ENCODE results near the gene PNPLA6. TPM values are rescaled to one million over a fixed set of nuclear protein-coding genes. Genes with fewer than 3 reads are reported as not detected.
A peak's percentile ranks its signal among the peaks of the same experiment; 100 is the strongest.

The PNPLA6 gene
- total and polyA plus RNA-seq, 9 of the 15 experiments (the other 6 are each of a cell fraction or from before 2014, with no cell fraction given) = 0.07 to 30.2 (median 8.3) TPM

DNA sequence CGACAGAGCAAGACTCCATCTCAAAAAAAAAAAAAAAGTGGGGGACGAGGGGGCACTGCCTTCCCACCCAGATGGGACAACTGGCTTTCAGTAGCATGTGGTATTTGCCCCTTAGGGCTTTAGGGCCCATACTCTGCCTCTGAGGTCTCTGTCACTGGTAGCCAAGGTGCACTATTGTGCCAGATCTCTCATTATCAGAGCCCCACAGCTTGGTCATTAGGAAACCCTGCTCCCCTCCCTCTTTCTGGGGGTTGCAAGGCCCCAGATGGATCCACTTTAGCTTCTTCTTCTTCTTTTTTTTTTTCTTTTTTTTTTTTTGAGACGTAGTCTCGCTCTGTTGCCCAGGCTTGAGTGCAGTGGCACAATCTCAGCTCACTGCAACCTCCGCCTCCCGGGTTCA lies 30.8 kb upstream of the PNPLA6 start:
- H3K4me2 ChIP-seq (ENCODE audit: insufficient read depth, low read length) = no peak overlapping the region
- no peaks in the 10 kb centered on the region for H3K9me1 ChIP-seq (ENCODE audit: control insufficient read depth, insufficient read depth, low read length)
- peaks cover 18 to 52% of the 10 kb centered on the region in 2 experiments; a peak in 4 of 5 replicates for H3K4me1 ChIP-seq (replicated peaks in 1 of 2; ENCODE audit: control insufficient read depth in 2 of 2, insufficient read depth in 2 of 2, low read length in 2 of 2)
- DNase-seq (ENCODE audit: extremely low read depth in 1 of 4, low spot score in 3 of 4) (peak in 1 of 4 experiments; percentile 20), FAIRE-seq (no peak), ATAC-seq (no peak)
- no peaks in the 10 kb centered on the region for H3K79me2 ChIP-seq (ENCODE audit: control insufficient read depth, insufficient read depth, low read length)
- no peaks in the 10 kb centered on the region for H4K20me1 ChIP-seq (replicated peaks; ENCODE audit: control insufficient read depth, insufficient read depth, low read length)
- no TSS peak for BruUV-seq (replicated peaks)
- H3K4me3 ChIP-seq = no peak overlapping the region
- H3K9me3 ChIP-seq (replicated peaks; ENCODE audit: control insufficient read depth, insufficient read depth, low read depth, low read length) = no peaks in the 10 kb centered on the region
- TF ChIP-seq ARID1B (IDR thresholded peaks at IDR 0.05) (0 out of 2 replicates have a peak, but pooled peaks have one; percentile 8), CXXC5 (CRISPR knock-in tag; IDR thresholded peaks at IDR 0.05) (no peak), CBFA2T2 (conservative IDR thresholded peaks at IDR 0.05) (peak; percentile 42; the same call in 1 of the 2 replicates), CBFA2T3 (IDR thresholded peaks at IDR 0.05) (peak; percentile 53)
- H3K36me3 ChIP-seq (ENCODE audit: control insufficient read depth, insufficient read depth, low read length) = no peaks in the 10 kb centered on the region
- H3K27ac ChIP-seq (ENCODE audit: extremely low read depth, low read depth, low read length) = no peak overlapping the region
- H3K27me3 ChIP-seq (ENCODE audit: control insufficient read depth in 2 of 2, insufficient read depth in 2 of 2, low read length in 2 of 2) = no peaks in the 10 kb centered on the region
- H3K9ac ChIP-seq (ENCODE audit: insufficient read depth in 1 of 2, low read depth in 2 of 2, low read length in 2 of 2) = no peak overlapping the region
- in situ Hi-C loops (cut with MboI) = no loop called here
- intact Hi-C loops (cut with micrococcal nuclease) = no loop called here
- CTCF ChIA-PET (ENCODE audit: low intra/inter-chr PET ratio) = no interaction called here
- H2AFZ ChIP-seq (ENCODE audit: low read depth, low read length) = no peak overlapping the region
- 66% methylated on average over 5 of the region's 6 CpGs for WGBS (ENCODE audit: insufficient coverage, low coverage, missing lambda C conversion rate)
- POLR2A ChIA-PET = no interaction called here

DNA sequence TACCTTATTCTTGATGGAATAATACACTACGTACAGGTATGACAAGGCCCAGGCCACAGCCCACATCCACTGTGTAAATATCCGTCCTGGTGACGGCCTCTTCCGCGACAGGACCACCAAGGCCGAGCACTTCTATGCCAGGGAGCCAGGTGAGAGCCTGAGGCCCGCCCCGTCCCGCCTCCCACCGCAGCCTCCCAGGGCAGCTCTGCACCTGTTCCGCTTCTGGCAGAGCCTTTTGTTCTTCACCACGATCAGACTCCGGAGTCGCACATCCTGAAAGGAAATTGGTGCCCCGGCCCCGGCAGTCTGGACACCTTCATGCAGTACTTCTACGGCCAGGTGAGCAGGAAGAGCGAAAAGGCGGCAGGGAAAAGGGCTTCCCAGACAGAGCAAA lies 30.2 kb upstream of the PNPLA6 start:
- TF ChIP-seq ERF (CRISPR knock-in tag; IDR thresholded peaks at IDR 0.05) (no peak), ZSCAN32 (CRISPR knock-in tag; IDR thresholded peaks at IDR 0.05) (no peak)
- Histone ChIP-seq H3K27me3 (ENCODE audit: control insufficient read depth in 2 of 2, insufficient read depth in 2 of 2, low read length in 2 of 2) (no peaks in the 10 kb centered on the region), H3K4me1 (replicated peaks in 1 of 2; ENCODE audit: control insufficient read depth in 2 of 2, insufficient read depth in 2 of 2, low read length in 2 of 2) (peaks cover 18 to 52% of the 10 kb centered on the region in 2 experiments; a peak in 4 of 5 replicates), H3K9me1 (ENCODE audit: control insufficient read depth, insufficient read depth, low read length) (no peaks in the 10 kb centered on the region), H3K36me3 (ENCODE audit: control insufficient read depth, insufficient read depth, low read length) (no peaks in the 10 kb centered on the region), H3K4me3 (peak overlapping the region; percentile 51; the same call in 1 of the 2 replicates), H3K9ac (ENCODE audit: insufficient read depth in 1 of 2, low read depth in 2 of 2, low read length in 2 of 2) (peak overlapping the region; percentile 66 to 80; a peak in 3 of 4 replicates), H3K79me2 (ENCODE audit: control insufficient read depth, insufficient read depth, low read length) (no peaks in the 10 kb centered on the region), H3K9me3 (replicated peaks; ENCODE audit: control insufficient read depth, insufficient read depth, low read depth, low read length) (no peaks in the 10 kb centered on the region), H2AFZ (ENCODE audit: low read depth, low read length) (peak overlapping the region; percentile 97), H4K20me1 (replicated peaks; ENCODE audit: control insufficient read depth, insufficient read depth, low read length) (no peaks in the 10 kb centered on the region), H3K27ac (ENCODE audit: extremely low read depth, low read depth, low read length) (peak overlapping the region; percentile 79; the same call in 2 of the 3 replicates), H3K4me2 (ENCODE audit: insufficient read depth, low read length) (peak overlapping the region; percentile 90)
- ChIA-PET CTCF (ENCODE audit: low intra/inter-chr PET ratio) (no interaction called here), POLR2A (interaction anchor here (1.6 kb wide), 1 partner anchor 8 kb away, joined by 4 read pairs; a partner anchor contains a TSS)
- no peak for FAIRE-seq
- DNase-seq (ENCODE audit: extremely low read depth in 1 of 4, low spot score in 3 of 4) = no peak
- 53% methylated on average over 15 of the region's 19 CpGs for WGBS (ENCODE audit: insufficient coverage, low coverage, missing lambda C conversion rate)
- ATAC-seq = no peak
- in situ Hi-C loops (cut with MboI) (no loop called here), intact Hi-C loops (cut with micrococcal nuclease) (no loop called here)
- BruUV-seq (replicated peaks) = no TSS peak
